Right cardiac atrium (tissue), 5 donors: ENCODE measurements around the gene C17orf107. TPM values are rescaled to one million over a fixed set of nuclear protein-coding genes. Genes with fewer than 3 reads are reported as not detected.

Source experiments
- ATAC-seq, 2 donors: fragments of 200-7000 bp; cut with Tn5 transposase; one replicate each; pipeline versions ENCODE4 v1.8.0 to v1.9.1; 2020; ENCODE audit warnings: moderate library complexity in 2 of 2, mild to moderate bottlenecking in 1 of 2
- DNase-seq, 3 donors: peaks; one replicate each; pipeline ENCODE4 v3.0.0-alpha.2; 2020
- H3K27ac ChIP-seq: one replicate; pipeline ENCODE4 v1.5.1; 2013; ENCODE audit warnings: mild to moderate bottlenecking, low read length, control low read depth, moderate library complexity
- H3K27me3 ChIP-seq: one replicate; pipeline ENCODE4 v1.6.1; 2013; ENCODE audit not compliant: control insufficient read depth, insufficient read depth
- H3K4me1 ChIP-seq: one replicate; pipeline ENCODE4 v1.6.1; 2013; ENCODE audit warnings: low read length; ENCODE audit not compliant: control insufficient read depth, insufficient read depth
- H3K4me3 ChIP-seq: one replicate; pipeline ENCODE4 v1.5.1; 2013; ENCODE audit warnings: low read length, control low read depth
- H3K9me3 ChIP-seq: one replicate; pipeline ENCODE4 v1.6.1; 2013; ENCODE audit warnings: low read length; ENCODE audit not compliant: control insufficient read depth
- WGBS: extraction: QIAGEN DNeasy Blood & Tissue Kit; methylation state at CpG from one replicate; pipeline ENCODE4 v1.1.7; 2013; 5-methylcytosine and 5-hydroxymethylcytosine counted together
- intact Hi-C, 4 donors: fragments of 100-400 bp; cut with DNase I; formaldehyde crosslinking; loops; one replicate each; pipeline versions ENCODE4 v1.11.0 to v1.14.0; 2022 to 2023
- polyA plus RNA-seq: library from polyadenylated mRNA; stranded (reverse); fragments of 200-250 nt; gene quantifications from one replicate; pipeline ENCODE4 v1.2.3, GENCODE V29; 2013
- total RNA-seq, 4 donors: library from RNA; stranded (reverse); fragmentation: NEBNext Ultra II Directional; extraction: Animal tissue kit (Norgen Biotek cat#: 25700); gene quantifications; one replicate each; pipeline ENCODE4 v1.2.1, GENCODE V29; 2021
- donor health status: healthy with polysubstance abuse.
- donor health status: DM: no; HTN: yes; CAD: no.
- donor health status: DM: no; HTN: no; CAD: no.
- donor health status: DM: no; HTN: yes; CAD: no; lungs with severe emphysema.
- donor health status: DM: yes; HTN: yes; CAD: no.

Gene C17orf107
- total and polyA plus RNA-seq, 5 donors: 2.7 to 3.6 (median 2.8) TPM

GRCh38 chr17:4893272-4893671 lies 6.1 kb upstream of the C17orf107 start:
- DNase-seq: no peak
- ATAC-seq: no peak
- no peaks in the 10 kb centered on the region for H3K9me3 ChIP-seq
- no peaks in the 10 kb centered on the region for H3K27me3 ChIP-seq
- WGBS: 85% methylated on average over 18 of the region's 18 CpGs
- no peak overlapping the region for H3K4me3 ChIP-seq
- intact Hi-C loops: loop anchor here in 1 of 4 donors (10.0 kb wide), 1 partner anchor 158 kb away; the partner anchor contains the start of genes CXCL16, MED11 and ZMYND15
- H3K4me1 ChIP-seq: no peaks in the 10 kb centered on the region
- no peak overlapping the region for H3K27ac ChIP-seq

GRCh38 chr17:4893721-4894560 lies 5.4 kb upstream of the C17orf107 start:
- Histone ChIP-seq H3K27ac (no peak overlapping the region), H3K9me3 (no peaks in the 10 kb centered on the region), H3K4me3 (no peak overlapping the region), H3K4me1 (no peaks in the 10 kb centered on the region), H3K27me3 (no peaks in the 10 kb centered on the region)
- no peak for ATAC-seq
- intact Hi-C loops: loop anchor here in 1 of 4 donors (10.0 kb wide), 1 partner anchor 159 kb away; the partner anchor contains the start of genes CXCL16, MED11 and ZMYND15
- no peak for DNase-seq
- WGBS: 87% methylated on average over 31 of the region's 31 CpGs

- ATAC-seq (no peak), DNase-seq (no peak)
- no peaks in the 10 kb centered on the region for H3K9me3 ChIP-seq
- H3K4me1 ChIP-seq: no peaks in the 10 kb centered on the region
- WGBS: 91% methylated on average over 13 of the region's 13 CpGs
- H3K27me3 ChIP-seq: no peaks in the 10 kb centered on the region
- intact Hi-C loops: loop anchor here in 1 of 4 donors (10.0 kb wide), 1 partner anchor 160 kb away; the partner anchor contains the start of genes CXCL16, MED11 and ZMYND15
- no peak overlapping the region for H3K27ac ChIP-seq
- no peak overlapping the region for H3K4me3 ChIP-seq
Measured at GRCh38 chr17:4895121-4895520, 4.2 kb upstream of the C17orf107 start.

- H3K27ac ChIP-seq: no peak overlapping the region
- no peak overlapping the region for H3K4me3 ChIP-seq
- 72% methylated on average over 27 of the region's 27 CpGs for WGBS
- no peaks in the 10 kb centered on the region for H3K9me3 ChIP-seq
- no peaks in the 10 kb centered on the region for H3K4me1 ChIP-seq
- ATAC-seq (no peak), DNase-seq (no peak)
- intact Hi-C loops: loop anchor here in 1 of 4 donors (10.0 kb wide), 1 partner anchor 161 kb away; the partner anchor contains the start of genes CXCL16, MED11 and ZMYND15
- no peaks in the 10 kb centered on the region for H3K27me3 ChIP-seq
Measured at GRCh38 chr17:4895657-4896331, 3.5 kb upstream of the C17orf107 start.

GRCh38 chr17:4896332-4897197 lies 2.8 kb upstream of the C17orf107 start:
- WGBS: 86% methylated on average over 27 of the region's 27 CpGs
- Histone ChIP-seq H3K27me3 (no peaks in the 10 kb centered on the region), H3K4me1 (no peaks in the 10 kb centered on the region), H3K27ac (no peak overlapping the region), H3K9me3 (no peaks in the 10 kb centered on the region), H3K4me3 (no peak overlapping the region)
- intact Hi-C loops: loop anchor here in 1 of 4 donors (10.0 kb wide), 1 partner anchor 162 kb away; the partner anchor contains the start of genes CXCL16, MED11 and ZMYND15
- no peak for DNase-seq
- no peak for ATAC-seq

- intact Hi-C loops: loop anchor here in 1 of 4 donors (10.0 kb wide), 1 partner anchor 162 kb away; the partner anchor contains the start of genes CXCL16, MED11 and ZMYND15
- no peak overlapping the region for H3K4me3 ChIP-seq
- DNase-seq (no peak), ATAC-seq (no peak)
- 71% methylated on average over 10 of the region's 10 CpGs for WGBS
- H3K4me1 ChIP-seq: no peaks in the 10 kb centered on the region
- H3K27ac ChIP-seq: no peak overlapping the region
- H3K9me3 ChIP-seq: no peaks in the 10 kb centered on the region
- no peaks in the 10 kb centered on the region for H3K27me3 ChIP-seq
Measured at GRCh38 chr17:4897198-4897687, 2.1 kb upstream of the C17orf107 start.

- intact Hi-C loops: loop anchor here in 1 of 4 donors (10.0 kb wide), 1 partner anchor 163 kb away; the partner anchor contains the start of genes CXCL16, MED11 and ZMYND15
- ATAC-seq: no peak
- Histone ChIP-seq H3K9me3 (no peaks in the 10 kb centered on the region), H3K4me1 (no peaks in the 10 kb centered on the region), H3K27ac (no peak overlapping the region), H3K4me3 (no peak overlapping the region), H3K27me3 (no peaks in the 10 kb centered on the region)
- no peak for DNase-seq
- WGBS: 80% methylated on average over 5 of the region's 5 CpGs
Measured at GRCh38 chr17:4897785-4898184, 1.6 kb upstream of the C17orf107 start.

GRCh38 chr17:4898351-4898750 lies 985 bp upstream of the C17orf107 start:
- no peak overlapping the region for H3K4me3 ChIP-seq
- no peaks in the 10 kb centered on the region for H3K9me3 ChIP-seq

GRCh38 chr17:4898927-4899326 lies 409 bp upstream of the C17orf107 start:
- 13% methylated on average over 34 of the region's 34 CpGs for WGBS
- intact Hi-C loops: loop anchor here in 1 of 4 donors (10.0 kb wide), 1 partner anchor 164 kb away; the partner anchor contains the start of genes CXCL16, MED11 and ZMYND15
- DNase-seq (peak in 1 of 3 donors; percentile 76), ATAC-seq (no peak)
- Histone ChIP-seq H3K9me3 (no peaks in the 10 kb centered on the region), H3K4me1 (no peaks in the 10 kb centered on the region), H3K27ac (no peak overlapping the region), H3K4me3 (peak overlapping the region; percentile 32), H3K27me3 (no peaks in the 10 kb centered on the region)

More at GRCh38 chr17:4898351-4898750, 985 bp upstream of the C17orf107 start:
- Histone ChIP-seq H3K27me3 (no peaks in the 10 kb centered on the region), H3K4me1 (no peaks in the 10 kb centered on the region), H3K27ac (no peak overlapping the region)
- WGBS: 83% methylated on average over 8 of the region's 8 CpGs
- intact Hi-C loops: loop anchor here in 1 of 4 donors (10.0 kb wide), 1 partner anchor 164 kb away; the partner anchor contains the start of genes CXCL16, MED11 and ZMYND15
- no peak for ATAC-seq
- no peak for DNase-seq
